ENCODE results near the gene PLA2G4B.

PLA2G4B gene

DNA sequence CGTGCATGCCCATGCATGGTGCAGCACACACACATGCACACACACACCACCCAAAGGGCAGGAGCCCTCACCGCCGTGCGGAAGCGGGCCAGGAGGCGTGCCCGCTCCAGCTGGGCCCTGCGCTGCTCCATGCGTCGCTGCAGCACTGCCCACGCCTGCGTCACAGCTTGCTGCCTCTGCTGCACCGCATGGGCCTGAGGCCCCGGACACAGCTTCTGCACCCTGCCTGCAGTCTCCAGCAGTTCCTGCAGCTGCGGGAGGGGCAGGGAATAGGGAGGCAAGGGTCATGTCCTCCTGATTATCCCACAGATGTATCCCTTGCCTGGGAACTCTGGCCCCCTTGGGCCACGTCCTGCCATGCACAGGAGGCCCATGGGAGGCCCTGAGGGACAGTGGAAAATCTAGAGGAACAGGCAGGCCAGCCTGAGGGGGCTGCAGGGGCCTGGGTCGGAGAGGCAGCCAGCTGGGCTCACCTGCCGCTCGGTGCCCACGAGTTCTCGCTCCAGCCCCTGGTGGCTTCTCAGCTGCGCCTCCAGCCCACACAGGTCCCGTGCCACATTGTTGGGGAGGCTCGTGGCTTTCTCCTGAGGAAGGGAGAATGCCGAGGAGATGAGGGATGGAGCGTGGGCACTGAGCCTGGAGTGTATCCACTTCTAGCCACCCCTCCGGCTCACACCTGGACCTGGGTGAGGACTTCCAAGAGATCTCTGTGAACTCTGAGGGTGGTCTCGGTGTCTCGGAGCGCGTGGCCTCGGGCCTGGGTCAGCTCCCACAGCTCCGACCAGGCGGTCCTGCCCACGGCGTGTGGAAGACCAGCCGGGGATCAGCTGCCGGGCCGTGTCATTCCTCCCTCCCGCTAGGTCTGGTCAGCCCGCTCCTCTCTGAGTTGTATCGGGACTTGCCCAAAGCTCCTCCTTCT, 31.4 kb downstream of the PLA2G4B start:
- no peak for DNase-seq

DNA sequence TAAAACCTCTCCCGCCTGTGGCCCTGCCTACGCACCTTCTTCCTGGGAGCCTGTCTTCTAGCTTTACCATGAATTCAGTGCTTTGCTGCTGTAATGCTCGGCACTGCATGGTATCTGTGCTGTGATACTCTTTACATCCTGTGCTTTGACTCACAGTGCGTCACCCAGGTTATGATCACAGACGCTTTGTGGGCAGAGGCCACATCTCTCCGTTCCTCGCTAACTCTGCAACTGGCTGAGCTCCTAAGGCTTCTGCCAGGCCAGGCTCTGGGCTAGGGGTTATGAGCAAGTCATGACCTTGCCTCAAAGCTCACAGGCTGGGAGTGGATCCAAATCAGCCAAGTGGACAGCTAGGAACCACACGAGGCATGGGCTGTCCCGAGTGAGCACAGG, 32.0 kb downstream of the PLA2G4B start:
- DNase-seq: no peak

DNA sequence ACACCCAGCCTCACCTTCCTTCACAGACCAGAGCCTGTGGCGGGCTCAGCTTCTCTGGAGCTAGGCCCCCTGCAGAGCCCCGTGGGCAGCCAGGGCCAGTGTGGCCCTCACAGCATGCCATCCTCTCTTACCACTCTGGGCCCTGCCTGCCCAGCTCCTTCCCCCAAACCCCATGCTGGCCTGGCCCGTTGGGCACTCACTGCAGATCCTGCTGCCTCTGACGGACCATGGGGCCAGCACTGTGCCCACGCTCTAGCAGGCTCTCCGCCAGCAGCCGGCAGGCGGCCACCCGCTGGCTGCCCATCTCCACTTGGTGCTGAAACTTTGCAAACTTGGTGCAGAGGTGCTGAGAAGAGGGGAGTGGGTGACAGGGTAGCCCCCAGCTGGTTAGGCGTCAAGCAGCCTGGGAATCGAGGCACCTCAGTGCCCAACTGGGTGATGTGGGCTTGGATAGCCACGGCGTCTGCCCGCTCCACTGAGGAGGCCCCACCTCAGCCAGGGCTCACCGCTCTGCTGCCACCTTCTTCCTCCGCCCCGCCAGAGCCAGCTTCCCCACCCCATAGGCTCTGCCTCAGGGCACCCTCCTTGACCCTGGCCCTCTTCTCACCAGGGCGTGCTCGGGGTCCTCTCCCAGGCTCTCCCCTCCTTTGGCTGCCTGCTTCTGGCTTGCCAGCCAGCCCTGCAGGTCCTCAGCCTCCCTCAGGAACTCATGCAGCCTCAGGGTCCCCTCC, 32.7 kb downstream of the PLA2G4B start:
- no peak for DNase-seq

DNA sequence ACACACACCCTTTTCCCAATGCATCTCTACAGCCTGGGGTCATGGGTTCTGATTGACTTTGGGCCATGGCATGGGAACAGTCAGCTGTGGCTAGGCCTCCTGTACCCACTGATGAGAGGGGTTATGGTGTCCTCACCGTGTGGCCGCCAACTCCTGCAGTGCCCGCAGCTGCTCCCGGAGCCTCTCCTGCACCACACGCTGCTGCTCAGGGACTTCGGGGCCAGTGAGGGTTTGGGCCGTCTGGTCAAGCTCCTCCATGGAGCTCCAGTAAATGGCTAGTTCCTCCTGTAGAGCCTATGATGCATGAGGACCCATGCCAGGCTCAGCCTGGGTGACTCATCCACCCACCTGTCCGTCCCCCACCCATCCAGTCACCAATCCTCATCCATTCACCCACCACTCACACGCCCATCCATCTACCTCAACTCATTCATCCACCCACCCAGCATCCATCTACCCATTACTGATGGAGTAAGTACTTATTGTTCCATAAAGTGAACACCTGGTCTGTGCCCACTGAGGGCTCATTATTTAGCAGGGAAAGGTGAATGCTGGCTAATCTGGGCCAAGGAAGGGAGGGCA, 33.6 kb downstream of the PLA2G4B start:
- DNase-seq: no peak

DNA sequence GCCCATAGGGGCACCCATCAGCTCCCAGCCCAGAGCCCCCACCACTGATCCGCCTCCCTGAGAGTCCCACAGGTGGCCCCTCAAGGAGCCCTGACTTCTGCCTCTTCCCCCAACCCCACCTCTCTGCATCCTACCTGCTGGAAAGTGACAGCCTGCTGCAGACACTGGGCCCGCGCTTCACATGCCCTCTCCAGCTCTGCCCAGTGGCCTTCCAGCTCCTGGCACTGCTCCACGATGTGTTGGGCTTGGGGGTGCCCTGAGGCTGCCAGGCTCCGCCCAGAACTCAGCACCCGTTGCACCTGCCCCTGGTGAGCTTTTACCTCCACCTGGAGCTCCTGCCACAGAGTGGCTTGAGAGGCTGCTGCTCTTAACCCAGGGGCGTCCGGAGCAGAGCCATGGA, 35.1 kb downstream of the PLA2G4B start:
- no peak for DNase-seq

DNA sequence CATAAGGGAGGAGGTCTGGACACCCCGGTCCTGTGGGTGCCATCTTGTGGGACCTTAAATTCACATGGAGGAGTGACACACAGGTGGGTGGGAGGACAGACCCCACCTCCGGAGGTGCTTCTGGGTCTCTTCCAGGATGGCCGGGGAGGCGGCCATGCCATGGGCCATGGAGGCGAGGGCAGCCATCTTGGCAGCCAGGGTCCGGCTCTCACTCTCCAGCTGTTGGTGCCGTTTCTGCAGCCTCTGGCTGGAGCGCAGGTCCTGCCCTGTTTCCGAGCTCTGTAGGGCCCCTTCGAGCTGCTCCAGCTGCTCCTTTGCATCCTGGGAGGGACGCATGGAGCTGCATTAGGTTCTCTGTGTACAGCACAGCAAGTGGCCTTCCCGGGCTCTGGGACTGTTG, 36.1 kb downstream of the PLA2G4B start:
- DNase-seq: no peak

DNA sequence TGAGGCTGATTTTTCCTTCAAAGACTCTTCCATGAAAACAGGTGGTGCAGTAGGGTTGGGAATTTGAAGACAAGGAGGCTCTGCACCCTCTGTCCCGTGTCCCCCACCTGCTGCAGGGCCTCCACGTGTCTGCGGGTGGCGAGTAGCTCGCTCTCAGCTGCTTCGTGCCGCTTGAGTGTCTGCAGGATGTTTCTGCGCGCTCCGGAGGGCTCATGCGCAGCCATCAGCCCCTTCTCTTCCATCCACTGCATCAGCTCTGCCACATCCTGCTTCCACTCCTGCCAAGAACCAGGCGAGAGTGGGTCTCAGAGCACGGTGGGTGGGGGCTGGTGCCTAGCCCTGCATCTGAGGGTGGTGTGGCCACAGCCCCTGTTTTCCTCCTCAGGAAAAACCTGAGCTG, 37.4 kb downstream of the PLA2G4B start:
- DNase-seq: no peak

DNA sequence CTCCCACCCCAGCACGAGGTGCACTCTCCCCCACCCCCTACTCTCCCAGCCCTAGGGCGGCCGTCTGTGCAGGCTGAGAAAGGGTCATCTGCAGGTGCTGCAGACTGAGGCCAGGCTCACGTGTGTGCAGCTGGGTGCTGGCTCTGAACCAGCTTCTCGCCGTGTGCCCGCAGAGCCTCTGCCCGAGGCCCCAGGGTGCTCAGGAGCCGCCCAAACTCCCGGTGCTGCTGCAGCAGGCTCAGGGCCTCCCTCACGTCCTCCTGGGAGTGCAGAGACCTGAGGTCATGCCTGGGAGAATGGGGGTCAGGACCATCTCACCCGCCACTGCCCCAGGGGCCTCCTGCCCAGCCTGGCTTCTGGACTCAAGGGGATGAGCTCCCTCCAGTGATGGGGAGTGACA, 38.0 kb downstream of the PLA2G4B start:
- DNase-seq: no peak

DNA sequence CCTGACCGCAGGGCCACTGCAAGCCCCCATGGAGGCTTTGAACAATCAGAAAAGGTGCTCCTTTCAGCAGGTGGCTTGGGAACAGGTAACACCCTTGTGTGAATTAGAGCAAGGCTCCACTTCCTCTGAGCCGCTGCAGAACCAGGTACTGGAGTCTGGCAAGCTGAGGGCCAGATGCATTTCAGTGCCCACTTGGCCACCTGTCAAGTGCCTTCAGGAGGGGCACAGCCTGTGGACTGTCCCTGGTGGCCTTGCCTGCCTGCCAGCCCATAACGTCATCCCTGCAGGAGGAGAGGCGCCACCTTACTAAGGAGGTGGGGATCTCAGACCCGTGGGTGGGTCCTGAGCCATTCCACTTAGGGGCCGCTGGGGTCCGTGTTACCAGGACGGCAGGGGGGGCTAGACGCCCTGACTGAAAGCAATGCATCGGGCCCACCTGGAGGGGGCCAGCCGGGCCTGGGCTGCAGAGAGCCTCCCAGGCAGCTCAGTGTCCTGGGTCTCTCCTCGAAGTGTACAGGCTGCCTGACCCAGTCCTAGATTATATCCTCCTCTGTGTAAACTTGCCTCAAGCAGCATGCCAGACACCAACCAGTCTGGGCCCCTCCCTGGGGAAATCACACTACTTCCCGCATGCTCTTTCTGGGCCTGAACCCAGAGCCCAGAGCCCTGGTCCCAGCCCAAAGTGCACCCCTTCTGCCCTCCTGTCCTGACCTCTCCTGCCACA, 39.1 kb downstream of the PLA2G4B start:
- no peak for DNase-seq

DNA sequence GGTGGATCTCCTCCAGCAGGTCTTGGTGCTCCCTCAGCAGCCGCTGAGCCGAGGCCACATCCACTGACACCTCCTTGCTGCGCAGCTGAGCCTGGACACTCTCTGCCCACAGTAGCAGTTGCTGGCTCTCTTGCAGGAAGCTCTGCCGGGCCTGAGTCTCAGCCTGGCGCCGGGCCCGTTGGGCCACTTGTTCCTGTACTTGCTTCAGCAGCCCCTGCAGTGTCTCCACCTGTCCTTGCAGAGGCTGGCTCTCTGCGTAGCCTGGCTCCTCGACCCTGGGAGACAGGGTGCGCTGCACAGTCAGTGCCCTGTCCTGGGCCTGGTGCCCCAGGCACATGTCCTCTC, 39.7 kb downstream of the PLA2G4B start:
- no peak for DNase-seq

DNA sequence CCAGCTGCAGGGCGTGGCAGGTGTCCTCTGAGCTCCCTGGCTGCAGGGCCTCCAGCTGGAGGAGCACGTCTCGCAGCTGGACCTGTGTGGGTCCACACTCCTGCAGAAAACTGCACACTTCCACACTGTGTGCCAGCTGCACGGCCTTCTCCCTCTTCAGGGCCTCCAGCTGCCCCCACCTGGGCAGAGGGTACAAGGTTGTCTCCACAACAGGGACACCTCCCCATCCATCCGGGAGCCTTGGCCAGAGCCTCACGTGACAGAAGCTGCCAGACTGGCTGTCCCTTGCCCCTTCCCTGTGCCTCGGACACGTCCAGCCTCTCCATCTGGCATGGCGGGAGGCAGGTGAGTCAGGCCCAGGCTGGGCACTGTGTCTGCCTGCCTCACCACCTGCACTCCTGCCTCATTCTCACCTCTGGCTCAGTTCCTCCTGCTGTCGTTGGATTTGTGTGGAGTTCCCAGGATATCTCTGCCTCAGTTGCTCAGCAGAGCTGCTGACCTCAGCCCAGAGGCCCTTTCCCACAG, 40.7 kb downstream of the PLA2G4B start:
- no peak for DNase-seq

DNA sequence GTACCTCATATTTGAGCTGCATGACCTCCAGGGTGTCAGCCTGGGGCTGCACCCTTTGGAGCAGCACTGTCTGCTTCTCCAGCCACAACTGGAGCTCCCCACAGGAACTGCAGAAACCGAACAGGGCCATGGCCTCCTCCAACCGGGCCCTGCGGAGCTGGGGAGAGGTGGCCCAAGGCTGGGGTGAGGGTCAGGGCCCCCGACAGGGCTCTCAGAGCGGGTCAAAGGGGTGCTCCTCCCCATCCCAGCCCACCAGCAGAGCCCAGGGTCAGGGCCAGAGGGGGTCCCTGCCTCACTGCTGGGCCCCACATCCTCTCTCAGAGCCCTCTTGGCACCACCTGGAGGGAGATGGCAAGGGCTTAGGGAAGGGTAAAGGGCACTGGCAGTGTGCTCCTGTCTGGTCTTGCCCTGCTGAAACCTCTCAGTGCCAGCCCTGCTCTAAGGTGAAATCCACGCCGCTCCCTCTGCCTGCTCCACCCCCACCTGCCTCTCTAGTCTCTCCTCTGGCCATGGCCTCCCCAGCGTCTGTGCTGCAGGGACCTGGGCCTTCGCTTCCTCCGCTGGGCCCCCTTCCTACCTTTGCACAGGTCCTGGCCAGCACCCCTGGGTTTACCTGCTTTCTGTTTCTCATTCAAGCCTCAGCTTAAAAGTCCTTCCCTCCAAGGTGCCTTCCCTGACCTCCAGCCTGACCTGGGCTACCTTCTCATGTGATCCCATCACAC, 41.7 kb downstream of the PLA2G4B start:
- DNase-seq: no peak

DNA sequence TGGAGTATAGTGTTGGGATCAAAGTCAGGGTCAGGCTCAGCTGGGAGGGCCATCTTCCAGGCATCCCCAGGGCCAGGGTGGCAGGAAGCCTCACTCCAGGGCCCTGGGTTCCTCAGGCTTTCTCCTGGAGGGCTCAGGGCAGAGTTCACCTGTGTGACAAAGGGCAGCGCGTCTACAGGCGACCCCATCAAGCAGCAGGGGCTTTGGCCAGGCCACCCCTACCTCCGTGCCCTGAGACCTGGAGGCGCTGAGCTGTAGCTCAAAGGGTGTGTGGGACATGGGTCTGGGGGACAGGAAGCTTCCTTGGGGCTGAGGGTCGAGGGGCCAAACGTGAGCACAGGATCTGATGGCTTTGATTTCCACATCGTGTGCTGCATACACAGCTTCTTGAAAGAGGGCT, 42.4 kb downstream of the PLA2G4B start:
- DNase-seq: no peak

DNA sequence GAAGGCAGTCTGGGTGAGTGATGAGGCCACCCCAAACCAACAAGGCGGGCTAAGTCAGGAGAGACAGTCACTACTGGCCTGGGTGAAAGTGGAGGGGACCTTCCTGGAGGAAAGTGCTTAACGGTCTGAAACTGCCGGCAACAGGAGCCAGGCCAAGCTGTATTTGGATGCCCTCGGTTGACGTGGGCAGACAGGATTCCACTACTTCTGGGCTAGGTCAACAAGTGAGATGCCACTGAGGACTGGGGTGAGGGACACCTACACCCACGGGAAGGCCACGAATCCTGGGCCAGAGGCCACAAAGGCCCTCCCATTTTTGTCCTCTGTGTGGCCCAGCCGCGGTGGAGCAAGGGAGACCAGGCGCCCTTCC, 42.9 kb downstream of the PLA2G4B start:
- DNase-seq: peak; percentile 51

DNA sequence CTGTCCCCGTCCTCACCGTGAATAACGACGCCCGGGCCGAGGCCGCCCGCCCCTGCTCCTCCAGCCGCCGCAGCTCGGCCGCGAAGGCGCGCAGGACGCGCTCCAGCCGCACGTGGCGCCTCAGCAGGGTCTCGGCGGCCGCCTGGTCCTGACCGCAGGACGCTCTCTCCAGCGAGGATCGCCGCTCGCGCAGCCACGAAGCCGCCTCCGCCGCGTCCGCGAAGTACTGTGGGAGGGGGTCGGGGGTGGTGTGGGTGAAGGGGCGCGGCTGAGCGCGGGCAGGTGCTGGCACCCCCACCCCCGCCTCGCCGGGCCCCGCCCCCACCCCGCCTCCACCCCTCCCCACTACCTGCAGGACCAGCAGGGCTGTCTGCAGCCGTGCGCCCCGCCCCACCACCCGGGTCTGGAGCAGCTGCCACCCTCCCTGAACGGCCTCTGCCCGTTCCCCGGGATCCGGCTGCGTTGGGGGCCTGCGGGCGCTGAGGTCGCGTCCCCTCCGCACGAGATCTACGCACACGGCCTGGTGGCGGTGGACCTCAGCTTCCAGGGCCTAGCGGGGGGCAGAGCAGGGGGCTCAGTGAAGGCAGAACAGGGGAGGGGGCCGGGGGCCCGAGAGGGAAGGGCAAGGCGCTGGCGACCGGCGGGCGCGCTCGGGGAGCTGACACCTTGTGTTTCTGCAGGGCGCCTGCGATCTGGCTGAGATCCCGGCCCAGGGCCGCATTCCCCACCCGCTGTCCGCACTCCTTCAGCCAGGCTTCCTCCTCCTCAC, 43.5 kb downstream of the PLA2G4B start:
- DNase-seq: no peak

DNA sequence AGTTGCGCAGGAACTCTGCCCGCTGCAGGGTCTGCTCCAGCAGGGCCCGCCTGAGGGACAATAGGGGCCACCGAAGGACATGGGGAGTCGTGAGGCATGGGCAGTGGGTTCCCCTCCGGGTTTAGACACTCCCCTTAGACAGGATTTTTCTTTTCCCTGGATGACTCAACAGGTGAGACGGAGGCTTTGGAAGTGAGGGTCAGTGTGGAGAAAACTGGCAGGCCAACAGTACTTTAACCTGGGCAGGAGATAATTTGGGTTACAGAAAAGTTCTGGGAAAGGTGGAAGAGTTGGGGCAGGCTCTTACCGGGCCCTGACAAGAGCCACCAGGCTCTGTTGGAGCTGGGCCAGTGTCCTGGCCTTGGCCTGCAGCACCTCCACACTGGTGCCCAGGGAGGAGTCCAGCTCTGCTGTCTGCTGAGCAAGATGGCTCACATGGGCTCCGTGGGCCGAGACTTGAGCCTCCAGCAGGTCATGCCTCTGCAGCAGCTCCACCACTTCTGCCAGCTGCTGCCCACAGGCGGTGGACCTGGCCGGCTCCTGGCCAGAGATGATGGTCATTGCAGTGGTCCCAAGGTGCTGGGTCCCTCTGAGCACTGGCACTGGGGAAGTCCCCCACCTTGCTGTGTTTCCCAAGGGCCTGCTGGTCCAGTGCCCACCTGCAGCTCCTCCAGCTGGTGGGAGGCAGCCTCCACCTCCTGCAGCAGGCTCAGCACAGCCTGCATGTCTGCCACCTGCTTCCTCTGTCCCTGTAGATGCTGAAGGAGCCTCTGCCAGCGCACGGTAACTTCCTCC, 44.2 kb downstream of the PLA2G4B start:
- no peak for DNase-seq

DNA sequence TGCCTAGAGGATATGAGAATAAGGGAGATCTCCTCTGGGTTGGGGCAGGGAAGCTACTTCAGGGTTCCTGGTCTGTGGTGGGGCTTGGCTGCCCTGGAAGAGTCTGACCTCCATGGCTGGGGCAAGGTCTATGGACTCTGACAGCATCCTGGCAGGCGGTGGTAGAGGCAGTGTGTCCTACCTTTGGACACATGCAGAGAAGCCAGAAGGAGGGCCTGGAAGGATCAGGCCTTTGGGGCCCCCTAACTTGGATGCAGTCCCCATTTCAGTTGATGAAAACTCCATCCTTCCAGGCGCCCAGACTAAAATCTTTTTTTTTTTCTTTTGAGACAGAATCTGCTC, 44.8 kb downstream of the PLA2G4B start:
- no peak for DNase-seq

DNA sequence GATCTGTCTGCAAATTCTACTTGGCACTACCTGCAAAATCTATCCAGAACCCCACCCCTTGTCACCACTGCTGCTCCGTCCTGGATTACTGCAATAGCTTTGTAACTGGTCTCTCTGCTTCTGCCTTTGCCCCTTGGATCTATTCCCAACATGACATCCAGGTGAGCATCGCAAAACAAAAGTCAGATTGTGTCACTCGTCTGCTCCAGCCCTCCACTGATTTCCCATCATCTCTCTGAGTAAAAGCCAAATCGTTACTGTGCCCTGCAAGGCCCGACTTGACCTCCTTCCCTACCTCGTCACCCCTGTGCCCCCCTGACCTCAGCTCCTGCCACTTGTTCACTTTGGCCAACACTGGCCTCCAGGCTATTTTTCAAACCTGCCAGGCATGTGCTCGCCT, 45.8 kb downstream of the PLA2G4B start:
- no peak for DNase-seq

DNA sequence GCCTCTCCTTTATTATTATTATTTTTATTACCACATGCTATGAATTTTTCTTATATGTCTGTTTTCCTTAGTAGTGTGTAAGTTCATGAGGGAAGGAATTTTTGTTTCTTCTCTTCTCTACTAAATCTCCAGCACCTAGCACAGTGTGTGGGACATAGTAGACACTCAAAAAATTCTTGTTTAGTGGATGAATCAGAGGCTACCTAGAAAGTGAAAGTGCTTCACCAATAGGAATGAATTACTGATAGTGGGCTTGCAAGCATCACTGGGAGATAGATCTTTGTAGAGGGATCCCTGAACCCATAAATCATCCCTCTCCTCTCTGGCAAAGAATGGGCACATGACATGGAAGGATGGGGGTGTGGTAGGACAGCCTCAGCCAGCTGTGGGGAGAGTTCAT, 46.7 kb downstream of the PLA2G4B start:
- no peak for DNase-seq

DNA sequence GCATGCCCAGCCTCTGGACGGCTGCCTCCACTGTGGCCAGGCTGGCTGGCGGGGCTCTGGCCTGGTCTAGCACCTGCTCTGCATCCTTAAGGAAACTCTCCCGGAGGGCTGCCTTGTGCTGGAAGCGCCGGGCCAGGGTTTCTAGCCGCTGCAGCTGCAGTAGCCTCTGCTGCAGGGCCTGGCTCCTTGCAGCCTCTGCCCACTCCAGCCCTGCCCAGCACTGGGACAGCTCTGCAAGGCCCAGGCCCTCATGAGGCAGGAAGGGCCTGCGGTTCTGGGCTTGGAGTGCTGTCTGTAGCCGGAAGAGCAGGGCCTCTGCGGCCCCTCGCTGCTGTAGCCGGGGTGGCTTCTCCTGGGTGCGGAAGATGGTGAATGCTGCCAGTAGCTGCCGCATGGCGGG, 47.2 kb downstream of the PLA2G4B start:
- DNase-seq: no peak

DNA sequence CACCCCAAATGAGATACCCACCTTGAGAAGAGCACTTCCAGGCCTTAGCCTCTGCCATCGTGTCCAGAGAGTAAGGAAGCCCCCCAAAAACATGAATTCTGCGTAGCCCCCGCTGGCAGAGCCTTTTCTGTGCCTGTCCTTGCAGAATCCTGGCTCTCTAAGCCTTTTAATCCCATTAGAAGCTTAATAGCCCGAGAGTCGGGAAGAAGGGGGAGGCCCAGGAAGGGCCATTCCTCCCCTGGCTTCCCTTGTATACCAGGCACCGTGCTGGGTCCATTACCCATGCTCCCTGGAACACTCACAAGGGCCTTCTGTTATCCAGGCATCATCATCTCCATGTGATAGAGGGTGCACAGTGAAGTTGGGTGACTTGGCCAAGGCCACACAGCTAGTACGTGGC, 48.1 kb downstream of the PLA2G4B start:
- no peak for DNase-seq
